ENCODE measurements around the gene VEGFC. TPM values are rescaled to one million over a fixed set of nuclear protein-coding genes. Genes with fewer than 3 reads are reported as not detected.

Gene VEGFC
- total and polyA plus RNA-seq, 2 donors (not counting 1 experiment from before 2014, with no cell fraction given) = not detected

DNA sequence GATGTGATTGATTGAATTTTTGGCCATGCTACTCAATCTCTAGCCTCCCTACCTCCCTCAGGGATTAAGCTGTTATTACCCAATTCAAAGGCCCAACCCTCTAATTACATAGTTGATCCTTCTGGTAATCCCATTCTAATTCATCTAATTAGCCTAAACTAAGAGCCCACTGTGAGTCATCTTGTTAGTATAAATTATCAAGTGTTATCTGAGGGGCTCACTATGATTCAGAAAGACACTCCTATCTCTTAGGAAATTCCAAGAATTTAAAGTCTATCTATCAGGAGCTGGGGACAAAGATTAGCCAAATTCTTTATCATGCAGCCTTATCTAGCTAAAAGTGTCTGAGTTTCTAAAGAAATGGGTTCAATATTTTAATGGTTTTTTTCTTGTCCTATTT is 32.9 kb upstream of the VEGFC start:
- H3K4me3 ChIP-seq (ENCODE audit: control extremely low read depth in 1 of 5, extremely low read depth in 1 of 5, insufficient read depth in 1 of 5, low read depth in 2 of 5, low read length in 4 of 5) = no peak overlapping the region
- CTCF ChIA-PET = no interaction called here
- Mint-ChIP-seq H3K27ac (no peak overlapping the region), H3K27me3 (no peaks in the 10 kb centered on the region), H3K4me1 (no peaks in the 10 kb centered on the region), H3K9me3 (ENCODE audit: insufficient read depth) (no peaks in the 10 kb centered on the region), H3K4me3 (no peak overlapping the region)
- no peak overlapping the region for H3K9ac ChIP-seq (ENCODE audit: low read length)
- no peak for TF ChIP-seq EZH2 (IDR thresholded peaks at IDR 0.05; ENCODE audit: borderline replicate concordance, insufficient read depth, low read depth, low read length, poor library complexity, severe bottlenecking)
- TF ChIP-seq, protein P1, sequence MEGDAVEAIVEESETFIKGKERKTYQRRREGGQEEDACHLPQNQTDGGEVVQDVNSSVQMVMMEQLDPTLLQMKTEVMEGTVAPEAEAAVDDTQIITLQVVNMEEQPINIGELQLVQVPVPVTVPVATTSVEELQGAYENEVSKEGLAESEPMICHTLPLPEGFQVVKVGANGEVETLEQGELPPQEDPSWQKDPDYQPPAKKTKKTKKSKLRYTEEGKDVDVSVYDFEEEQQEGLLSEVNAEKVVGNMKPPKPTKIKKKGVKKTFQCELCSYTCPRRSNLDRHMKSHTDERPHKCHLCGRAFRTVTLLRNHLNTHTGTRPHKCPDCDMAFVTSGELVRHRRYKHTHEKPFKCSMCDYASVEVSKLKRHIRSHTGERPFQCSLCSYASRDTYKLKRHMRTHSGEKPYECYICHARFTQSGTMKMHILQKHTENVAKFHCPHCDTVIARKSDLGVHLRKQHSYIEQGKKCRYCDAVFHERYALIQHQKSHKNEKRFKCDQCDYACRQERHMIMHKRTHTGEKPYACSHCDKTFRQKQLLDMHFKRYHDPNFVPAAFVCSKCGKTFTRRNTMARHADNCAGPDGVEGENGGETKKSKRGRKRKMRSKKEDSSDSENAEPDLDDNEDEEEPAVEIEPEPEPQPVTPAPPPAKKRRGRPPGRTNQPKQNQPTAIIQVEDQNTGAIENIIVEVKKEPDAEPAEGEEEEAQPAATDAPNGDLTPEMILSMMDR (IDR thresholded peaks at IDR 0.05) = no peak
- no peak overlapping the region for H3K4me2 ChIP-seq (replicated peaks; ENCODE audit: low read depth, low read length, poor library complexity, severe bottlenecking)
- no peak for ATAC-seq (ENCODE audit: low read depth)
- no peak overlapping the region for H3K27ac ChIP-seq (ENCODE audit: low read length in 2 of 2)
- POLR2A ChIA-PET = no interaction called here
- H3K9me3 ChIP-seq (ENCODE audit: control extremely low read depth in 1 of 3, control insufficient read depth in 2 of 3, insufficient read depth in 1 of 3, low read length in 2 of 3) = no peaks in the 10 kb centered on the region
- H3K27me3 ChIP-seq (replicated peaks in 1 of 4; ENCODE audit: control extremely low read depth in 1 of 4, control insufficient read depth in 3 of 4, insufficient read depth in 4 of 4, low read length in 3 of 4) = no peaks in the 10 kb centered on the region
- H3K36me3 ChIP-seq (replicated peaks in 1 of 2; ENCODE audit: control extremely low read depth in 1 of 2, control insufficient read depth in 1 of 2, extremely low read depth in 1 of 2, insufficient read depth in 2 of 2, low read length in 1 of 2) = no peaks in the 10 kb centered on the region
- no peaks in the 10 kb centered on the region for H3K4me1 ChIP-seq (ENCODE audit: control insufficient read depth in 2 of 2, insufficient read depth in 2 of 2, low read length in 2 of 2)
- H2AFZ ChIP-seq (ENCODE audit: insufficient read depth, low read depth, low read length, poor library complexity, severe bottlenecking) = no peak overlapping the region
- no peaks in the 10 kb centered on the region for H3K79me2 ChIP-seq (ENCODE audit: control insufficient read depth, insufficient read depth, low read length)
- no peak for DNase-seq
- intact Hi-C loops (cut with micrococcal nuclease) = no loop called here
- H4K20me1 ChIP-seq (ENCODE audit: control insufficient read depth, insufficient read depth, low read length, poor library complexity, severe bottlenecking) = no peaks in the 10 kb centered on the region

- DNase-seq (no peak), ATAC-seq (ENCODE audit: low read depth) (no peak)
- Mint-ChIP-seq H3K27me3 (no peaks in the 10 kb centered on the region), H3K4me3 (no peak overlapping the region), H3K4me1 (no peaks in the 10 kb centered on the region), H3K27ac (no peak overlapping the region), H3K9me3 (ENCODE audit: insufficient read depth) (no peaks in the 10 kb centered on the region)
- Histone ChIP-seq H3K9me3 (ENCODE audit: control extremely low read depth in 1 of 3, control insufficient read depth in 2 of 3, insufficient read depth in 1 of 3, low read length in 2 of 3) (no peaks in the 10 kb centered on the region), H3K9ac (ENCODE audit: low read length) (no peak overlapping the region), H3K27me3 (replicated peaks in 1 of 4; ENCODE audit: control extremely low read depth in 1 of 4, control insufficient read depth in 3 of 4, insufficient read depth in 4 of 4, low read length in 3 of 4) (no peaks in the 10 kb centered on the region), H4K20me1 (ENCODE audit: control insufficient read depth, insufficient read depth, low read length, poor library complexity, severe bottlenecking) (no peaks in the 10 kb centered on the region), H3K27ac (ENCODE audit: low read length in 2 of 2) (no peak overlapping the region), H3K36me3 (replicated peaks in 1 of 2; ENCODE audit: control extremely low read depth in 1 of 2, control insufficient read depth in 1 of 2, extremely low read depth in 1 of 2, insufficient read depth in 2 of 2, low read length in 1 of 2) (no peaks in the 10 kb centered on the region), H3K4me1 (ENCODE audit: control insufficient read depth in 2 of 2, insufficient read depth in 2 of 2, low read length in 2 of 2) (no peaks in the 10 kb centered on the region), H3K4me3 (ENCODE audit: control extremely low read depth in 1 of 5, extremely low read depth in 1 of 5, insufficient read depth in 1 of 5, low read depth in 2 of 5, low read length in 4 of 5) (no peak overlapping the region), H2AFZ (ENCODE audit: insufficient read depth, low read depth, low read length, poor library complexity, severe bottlenecking) (no peak overlapping the region), H3K79me2 (ENCODE audit: control insufficient read depth, insufficient read depth, low read length) (no peaks in the 10 kb centered on the region), H3K4me2 (replicated peaks; ENCODE audit: low read depth, low read length, poor library complexity, severe bottlenecking) (no peak overlapping the region)
- intact Hi-C loops (cut with micrococcal nuclease) = no loop called here
- ChIA-PET POLR2A (interaction anchor here (0.6 kb wide), 1 partner anchor 1058 kb away, joined by 3 read pairs; no protein-coding TSS in a partner anchor), CTCF (no interaction called here)
- TF ChIP-seq, protein P1 (IDR thresholded peaks at IDR 0.05) = no peak
- no peak for TF ChIP-seq EZH2 (IDR thresholded peaks at IDR 0.05; ENCODE audit: borderline replicate concordance, insufficient read depth, low read depth, low read length, poor library complexity, severe bottlenecking)
- no CpG with 5 or more reads among the region's 2 CpGs for WGBS (ENCODE audit: insufficient coverage)
These were observed 32.1 kb upstream of the VEGFC start for GRCh38 chr4:176824645-176825366.

Measured in B cell (primary cell).